22Rv1 (cell line): Measurements from ENCODE around the gene ALDH3A2.

ENCODE experiments used
- H3K27ac ChIP-seq: fragments of 450-650 bp; 2 replicates; pipeline ENCODE4 v1.5.1; 2017
- CTCF ChIP-seq: fragments of 450-650 bp; IDR thresholded peaks from 2 replicates; pipeline ENCODE4 v1.5.1; 2017; ENCODE audit warnings: mild to moderate bottlenecking
- ZFX ChIP-seq: fragments of 450-650 bp; IDR thresholded peaks from 2 replicates; pipeline ENCODE4 v1.6.1; 2017; ENCODE audit warnings: antibody characterized with exemption, borderline replicate concordance

The ALDH3A2 gene

GRCh38 chr17:19642373-19642893 lies 6.1 kb upstream of the ALDH3A2 start:
- TF ChIP-seq CTCF = no peak
- no peak for TF ChIP-seq ZFX
- peak overlapping the region; percentile 98 for H3K27ac ChIP-seq

- TF ChIP-seq CTCF (no peak), ZFX (no peak)
- H3K27ac ChIP-seq = peak overlapping the region; percentile 98
These were observed 3.9 kb upstream of the ALDH3A2 start for GRCh38 chr17:19644493-19645210.

- no peak for TF ChIP-seq ZFX
- TF ChIP-seq CTCF = peak; percentile 77
These were observed 2.8 kb upstream of the ALDH3A2 start for GRCh38 chr17:19645734-19646201.

GRCh38 chr17:19646788-19647696 lies 1.5 kb upstream of the ALDH3A2 start:
- H3K27ac ChIP-seq = peak overlapping the region; percentile 98
- TF ChIP-seq CTCF (no peak), ZFX (no peak)

More at GRCh38 chr17:19645734-19646201, 2.8 kb upstream of the ALDH3A2 start:
- peak overlapping the region; percentile 98 for H3K27ac ChIP-seq

GRCh38 chr17:19647697-19648474 lies 665 bp upstream of the ALDH3A2 start:
- H3K27ac ChIP-seq = peak overlapping the region; percentile 98
- TF ChIP-seq CTCF (no peak), ZFX (no peak)

- H3K27ac ChIP-seq = peak overlapping the region; percentile 98
- TF ChIP-seq CTCF = no peak
- TF ChIP-seq ZFX = no peak
These were observed 657 bp downstream of the ALDH3A2 start for GRCh38 chr17:19649274-19649541.
